Activated T-cell treated with anti-CD3 and anti-CD28 coated beads, Interleukin-2, amount 50 U/mL, for 72 hours (primary cell): Measurements from ENCODE around the gene ARHGEF19. TPM values are rescaled to one million over a fixed set of nuclear protein-coding genes. Genes with fewer than 3 reads are reported as not detected.
"Not testable (repeated sequence)": the region's sequence is repeated elsewhere in the genome, so short reads cannot be mapped to it uniquely, and the experiment has no call there.

Experiments used
- ATAC-seq, 2 donors: fragments of 150-1000 bp; cut with Tn5 transposase; replicated peaks in 1 of 2; 2 replicates each; pipeline ENCODE4 v1.10.0; 2021; ENCODE audit warnings: moderate library complexity in 2 of 2, mild to moderate bottlenecking in 1 of 2
- DNase-seq, 2 donors: peaks; one replicate each; pipeline ENCODE4 v3.0.0; 2021 to 2022; ENCODE audit warnings: mixed read lengths in 1 of 2
- H3K27ac Mint-ChIP-seq: one replicate; pipeline ENCODE4 v1.8.0; 2022; ENCODE audit warnings: mild to moderate bottlenecking, moderate library complexity, mixed read lengths
- H3K27me3 Mint-ChIP-seq: one replicate; pipeline ENCODE4 v1.8.0; 2022; ENCODE audit warnings: low read depth, mixed read lengths
- H3K36me3 Mint-ChIP-seq, 2 donors: one replicate each; pipeline ENCODE4 v1.8.0; 2022; ENCODE audit warnings: mixed read lengths in 2 of 2, mild to moderate bottlenecking in 1 of 2; ENCODE audit not compliant: insufficient read depth in 2 of 2
- H3K4me1 Mint-ChIP-seq: one replicate; pipeline ENCODE4 v1.8.0; 2022; ENCODE audit warnings: low read depth, mixed read lengths
- H3K4me3 Mint-ChIP-seq, 2 donors: one replicate each; pipeline ENCODE4 v1.8.0; 2022; ENCODE audit warnings: mild to moderate bottlenecking in 2 of 2, mixed read lengths in 2 of 2, moderate library complexity in 2 of 2
- H3K9me3 Mint-ChIP-seq, 2 donors: one replicate each; pipeline ENCODE4 v1.8.0; 2022; ENCODE audit warnings: mixed read lengths in 2 of 2
- total RNA-seq, 2 donors: library from RNA; stranded (reverse); gene quantifications; one replicate each; pipeline ENCODE4 v1.2.3, GENCODE V29; 2022

ARHGEF19 gene
- 1 to 10 TPM; 7.0 to 9.9 TPM for total RNA-seq

DNA sequence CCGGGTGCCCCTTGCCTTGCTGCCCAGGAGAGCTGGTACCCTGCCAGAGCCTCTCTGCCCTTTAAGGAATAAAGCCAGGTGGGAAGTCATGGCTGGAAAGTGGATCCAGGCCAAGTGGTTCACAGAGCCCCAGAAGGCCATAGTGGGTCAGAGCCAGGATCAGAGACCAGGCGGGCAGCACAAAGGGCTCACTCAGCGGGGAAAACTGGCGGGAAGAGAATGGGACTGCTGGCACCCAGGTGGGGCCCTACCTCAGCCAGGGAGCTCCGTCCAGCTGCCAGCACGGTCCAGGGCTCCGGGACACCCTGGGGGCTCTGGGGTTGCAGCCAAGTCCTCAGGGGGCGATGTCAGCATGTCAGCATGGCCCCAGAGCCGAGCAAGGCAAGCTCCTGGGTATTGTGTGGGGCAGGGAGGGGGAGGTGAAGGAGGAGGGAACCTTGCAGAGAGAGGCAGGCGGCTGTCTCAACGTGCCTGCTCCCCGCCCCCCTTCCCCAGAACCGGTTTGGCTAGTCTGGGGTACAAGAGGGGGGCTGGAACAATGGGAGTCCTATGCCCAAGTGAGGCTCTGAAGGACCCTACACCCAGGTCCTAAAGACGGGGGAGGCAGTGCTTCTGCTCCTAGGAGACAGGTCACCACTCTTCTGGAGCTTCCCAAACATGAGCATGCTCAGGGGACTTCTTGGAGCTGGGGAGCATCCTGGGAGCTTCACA, at the start of gene ARHGEF19:
Gene ARHGEF19, minus strand, starts transcription at position 402 of the 711 bp plus-strand sequence. CDS start 3,598 bp downstream, outside the sequence.
- Mint-ChIP-seq H3K27ac (no peak within 1 kb of the TSS), H3K4me3 (no peak within 1 kb of the TSS), H3K9me3 (no peaks in the 10 kb centered on the region), H3K36me3 (no peaks in the 10 kb centered on the region), H3K27me3 (no peaks in the 10 kb centered on the region), H3K4me1 (peaks cover 16% of the 10 kb centered on the region)
- ATAC-seq (no peak), DNase-seq (no peak)

DNA sequence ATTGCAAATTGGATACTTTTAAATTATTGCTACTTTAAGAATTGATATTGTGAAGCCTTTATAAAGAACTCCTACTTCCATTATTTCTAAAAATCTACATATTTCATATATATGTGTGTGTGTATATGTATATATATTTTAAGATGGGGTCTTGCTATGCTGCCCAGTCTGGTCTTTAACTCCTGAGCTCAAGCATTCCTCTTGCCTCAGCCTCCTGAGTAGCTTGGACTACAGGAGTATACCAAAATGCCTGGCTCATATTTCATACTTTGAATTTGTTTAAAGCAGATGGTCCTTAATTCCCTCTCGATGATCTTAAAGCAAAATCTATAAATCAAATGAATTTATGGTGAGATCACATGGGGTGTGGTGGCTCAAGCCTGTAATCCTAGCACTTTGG, 49.6 kb upstream of the ARHGEF19 start:
- peaks cover 6% of the 10 kb centered on the region for H3K4me1 Mint-ChIP-seq
- no peak overlapping the region for H3K27ac Mint-ChIP-seq
- H3K4me3 Mint-ChIP-seq = no peak overlapping the region
- H3K27me3 Mint-ChIP-seq = no peaks in the 10 kb centered on the region
- no peaks in the 10 kb centered on the region for H3K9me3 Mint-ChIP-seq
- no peaks in the 10 kb centered on the region for H3K36me3 Mint-ChIP-seq
- DNase-seq (no peak), ATAC-seq (no peak)

DNA sequence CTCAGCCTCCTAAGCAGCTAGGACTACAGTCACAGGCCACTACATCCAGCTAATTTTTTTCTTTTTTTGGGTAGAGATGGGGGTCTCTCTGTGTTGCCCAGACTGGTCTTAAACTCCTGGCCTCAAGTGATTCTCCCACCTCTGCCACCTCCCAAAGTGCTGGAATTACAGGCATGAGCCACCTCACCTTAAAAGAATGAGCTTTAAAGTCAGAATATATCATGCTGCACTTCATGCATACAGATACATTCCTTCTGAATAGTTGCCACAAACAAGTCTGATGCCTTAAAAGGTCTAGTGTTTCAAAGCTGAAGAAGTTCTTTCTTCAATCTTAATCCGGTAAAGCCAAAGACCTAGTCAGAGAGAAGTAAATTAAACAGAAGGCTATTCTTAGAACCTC, 48.4 kb upstream of the ARHGEF19 start:
- Mint-ChIP-seq H3K9me3 (no peaks in the 10 kb centered on the region), H3K36me3 (peaks cover 0 to 2% of the 10 kb centered on the region in 2 donors), H3K27me3 (no peaks in the 10 kb centered on the region), H3K27ac (no peak overlapping the region), H3K4me1 (no peaks in the 10 kb centered on the region), H3K4me3 (no peak overlapping the region)
- DNase-seq = no peak
- ATAC-seq = no peak

DNA sequence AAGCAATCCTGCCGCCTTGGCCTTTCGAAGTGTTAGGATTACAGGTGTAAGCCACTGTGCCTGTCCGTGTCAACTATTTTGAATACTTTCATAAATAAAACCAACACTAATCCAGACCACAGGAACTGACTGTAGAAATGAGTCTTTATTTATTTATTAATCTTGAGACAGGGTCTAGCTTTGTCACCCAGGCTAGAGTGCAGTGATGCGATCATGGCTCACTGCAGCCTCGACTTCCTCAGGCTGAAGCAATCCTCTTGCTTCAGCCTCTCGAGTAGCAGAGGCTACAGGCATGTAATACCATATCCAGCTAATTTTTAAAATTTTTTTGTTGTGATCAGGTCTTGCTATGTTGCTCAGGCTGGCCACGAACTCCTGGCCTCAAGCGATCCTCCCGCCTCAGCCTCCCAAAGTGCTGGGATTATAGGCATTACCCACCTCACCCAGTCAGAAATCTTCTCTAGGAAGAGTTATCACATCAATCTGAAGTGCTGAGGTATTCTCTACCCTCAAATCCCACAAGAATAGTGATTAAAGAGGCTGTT, 46.2 kb upstream of the ARHGEF19 start:
- Mint-ChIP-seq H3K9me3 (no peaks in the 10 kb centered on the region), H3K4me1 (no peaks in the 10 kb centered on the region), H3K4me3 (no peak overlapping the region), H3K27ac (no peak overlapping the region), H3K36me3 (peaks cover 0 to 2% of the 10 kb centered on the region in 2 donors), H3K27me3 (no peaks in the 10 kb centered on the region)
- no peak for DNase-seq
- no peak for ATAC-seq

DNA sequence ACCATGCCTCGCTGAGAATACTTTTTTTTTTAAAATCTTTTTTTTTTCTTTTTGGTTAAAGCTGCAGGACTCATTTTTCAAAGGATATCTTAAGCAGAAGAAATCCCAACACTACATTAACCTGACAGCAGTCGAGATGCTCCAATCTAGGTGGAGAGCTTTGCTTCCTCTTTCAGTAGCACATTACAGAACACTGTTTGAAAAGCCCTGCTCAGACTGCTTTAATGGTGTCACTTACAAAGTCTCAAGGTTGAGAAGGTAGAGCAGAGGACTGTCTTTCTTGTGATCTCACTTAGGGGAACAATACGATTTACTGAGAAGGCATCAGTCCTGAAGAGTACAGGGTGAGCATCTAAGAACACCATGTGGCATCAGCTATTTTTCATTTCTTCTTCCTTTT, 45.5 kb upstream of the ARHGEF19 start:
- no peak overlapping the region for H3K4me3 Mint-ChIP-seq
- DNase-seq (no peak), ATAC-seq (no peak)
- H3K9me3 Mint-ChIP-seq = no peaks in the 10 kb centered on the region
- no peaks in the 10 kb centered on the region for H3K27me3 Mint-ChIP-seq
- no peaks in the 10 kb centered on the region for H3K4me1 Mint-ChIP-seq
- no peak overlapping the region for H3K27ac Mint-ChIP-seq
- peaks cover 0 to 2% of the 10 kb centered on the region in 2 donors for H3K36me3 Mint-ChIP-seq

DNA sequence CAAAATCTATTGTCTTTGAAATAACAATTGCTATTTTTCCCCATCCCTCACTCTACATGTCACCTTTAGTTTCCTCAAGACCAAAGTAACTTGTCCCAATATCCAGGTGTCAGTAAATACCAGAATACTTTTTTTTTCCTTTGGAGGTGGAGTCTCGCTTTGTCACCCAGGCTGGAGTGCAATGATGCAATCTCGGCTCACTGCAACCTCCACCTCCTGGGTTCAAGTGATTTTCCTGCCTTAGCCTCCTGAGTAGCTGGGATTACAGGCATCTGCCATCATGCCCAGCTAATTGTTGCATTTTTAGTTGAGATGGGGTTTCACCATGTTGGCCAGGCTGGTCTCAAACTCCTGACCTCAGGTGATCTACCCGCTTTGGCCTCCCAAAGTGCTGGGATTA, 45.1 kb upstream of the ARHGEF19 start:
- not testable (repeated sequence) for H3K4me3 Mint-ChIP-seq, DNase-seq, H3K36me3 Mint-ChIP-seq, ATAC-seq, H3K27me3 Mint-ChIP-seq, H3K9me3 Mint-ChIP-seq, H3K4me1 Mint-ChIP-seq
- H3K27ac Mint-ChIP-seq = peak overlapping the region; percentile 54

DNA sequence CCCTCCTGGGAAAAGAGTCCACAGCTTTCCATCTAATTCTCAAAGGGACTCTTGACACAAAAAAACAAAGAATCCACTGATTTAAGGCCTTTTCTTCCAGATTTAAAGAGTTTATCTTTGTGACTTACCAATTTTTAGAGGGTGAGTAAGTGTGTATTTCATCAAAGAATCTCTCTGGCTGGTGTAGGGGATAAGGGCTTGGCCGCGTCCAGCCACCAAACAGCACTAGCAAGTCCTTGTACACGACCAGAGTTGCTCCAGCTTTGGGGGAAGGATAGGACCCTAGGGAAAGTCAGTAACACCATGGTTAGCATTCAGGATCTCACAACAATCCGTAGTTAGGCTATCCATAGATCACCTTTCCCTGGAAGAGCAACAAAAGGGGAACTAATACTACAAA, 44.0 kb upstream of the ARHGEF19 start:
- no peaks in the 10 kb centered on the region for H3K4me1 Mint-ChIP-seq
- peaks cover 0 to 2% of the 10 kb centered on the region in 2 donors for H3K36me3 Mint-ChIP-seq
- DNase-seq (no peak), ATAC-seq (no peak)
- no peaks in the 10 kb centered on the region for H3K27me3 Mint-ChIP-seq
- no peak overlapping the region for H3K4me3 Mint-ChIP-seq
- no peaks in the 10 kb centered on the region for H3K9me3 Mint-ChIP-seq
- peak overlapping the region; percentile 36 for H3K27ac Mint-ChIP-seq

DNA sequence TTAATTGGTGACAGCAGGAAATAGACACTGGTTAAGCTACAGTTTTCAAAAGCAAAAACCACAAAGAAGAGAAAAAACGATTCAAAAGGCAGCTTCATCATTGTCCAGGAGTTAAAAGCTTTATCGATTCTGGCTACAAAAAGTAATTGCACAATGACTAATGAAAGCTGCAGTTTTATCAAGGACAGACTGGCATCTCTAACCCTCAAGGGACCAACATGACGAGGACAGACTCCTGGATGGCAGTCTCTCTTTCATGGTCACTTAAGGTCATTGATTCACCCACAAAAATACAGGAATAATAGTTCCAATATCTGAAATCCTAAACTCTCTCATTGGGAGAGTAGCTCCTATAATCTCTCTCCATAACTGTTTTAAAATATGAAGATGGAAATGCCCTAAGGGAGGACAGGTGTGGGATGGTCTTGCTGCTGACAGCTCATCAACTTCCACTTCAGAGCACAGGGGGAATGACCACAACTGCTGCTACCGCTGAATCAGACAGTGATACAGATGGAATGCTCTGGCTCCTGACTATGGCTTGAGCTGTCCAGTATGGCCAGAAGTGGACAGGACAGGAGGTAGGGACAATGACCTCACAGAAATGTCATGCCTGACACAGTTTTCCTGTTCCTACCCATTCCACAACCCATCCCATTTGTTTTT, 41.9 kb upstream of the ARHGEF19 start:
- no peaks in the 10 kb centered on the region for H3K9me3 Mint-ChIP-seq
- H3K27me3 Mint-ChIP-seq = no peaks in the 10 kb centered on the region
- peaks cover 0 to 2% of the 10 kb centered on the region in 2 donors for H3K36me3 Mint-ChIP-seq
- DNase-seq = no peak
- peak overlapping the region; percentile 36 for H3K27ac Mint-ChIP-seq
- ATAC-seq = no peak
- peaks cover 8% of the 10 kb centered on the region for H3K4me1 Mint-ChIP-seq
- no peak overlapping the region for H3K4me3 Mint-ChIP-seq

DNA sequence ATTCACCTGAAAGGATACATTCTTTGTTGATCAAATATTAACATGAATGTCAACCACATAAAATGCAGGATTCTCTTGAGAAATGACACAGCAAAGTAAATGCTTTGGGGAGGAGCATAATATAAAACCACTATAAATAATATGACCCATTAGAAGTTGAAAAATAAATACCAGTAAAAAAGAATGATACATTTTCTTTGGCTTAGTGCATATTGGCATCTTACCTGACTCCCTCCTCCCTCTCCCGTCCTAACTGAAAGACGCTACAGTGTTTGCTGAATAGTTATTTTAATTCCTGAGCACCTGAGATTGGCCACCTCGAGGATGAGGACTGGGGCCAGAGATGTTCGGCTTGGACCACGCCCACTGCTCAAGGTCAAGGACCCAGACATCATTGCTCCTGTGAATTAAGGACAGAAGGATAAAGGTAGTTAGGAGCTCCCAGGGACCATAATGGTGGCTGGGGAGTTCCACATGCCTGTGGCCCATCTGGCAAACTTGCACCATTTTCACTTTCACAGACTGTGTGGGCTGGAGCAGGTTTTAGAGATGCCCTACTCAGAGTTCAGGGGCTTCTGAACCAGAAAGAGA, 41.0 kb upstream of the ARHGEF19 start:
- H3K9me3 Mint-ChIP-seq = no peaks in the 10 kb centered on the region
- no peak overlapping the region for H3K27ac Mint-ChIP-seq
- no peaks in the 10 kb centered on the region for H3K27me3 Mint-ChIP-seq
- ATAC-seq (no peak), DNase-seq (no peak)
- peaks cover 17% of the 10 kb centered on the region for H3K4me1 Mint-ChIP-seq
- H3K36me3 Mint-ChIP-seq = peaks cover 0 to 2% of the 10 kb centered on the region in 2 donors
- no peak overlapping the region for H3K4me3 Mint-ChIP-seq

DNA sequence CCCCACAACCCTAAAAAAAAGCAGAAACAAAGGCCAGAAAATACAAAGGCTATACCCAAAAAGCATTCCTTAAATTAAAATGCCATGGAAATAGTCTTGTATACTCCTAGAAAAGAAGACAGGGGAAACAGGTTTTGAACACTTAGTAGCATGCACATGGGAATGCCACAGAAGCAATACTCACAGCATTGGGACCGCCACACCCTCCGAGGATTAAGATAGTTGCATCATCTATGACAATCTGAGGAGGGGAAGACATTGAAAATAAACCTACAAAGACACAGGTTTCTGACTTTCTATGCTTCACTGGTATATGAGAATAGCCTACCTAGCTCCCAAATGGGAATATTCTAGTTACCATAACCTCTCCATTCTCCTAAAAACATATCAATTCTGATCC, 40.5 kb upstream of the ARHGEF19 start:
- Mint-ChIP-seq H3K9me3 (no peaks in the 10 kb centered on the region), H3K27ac (no peak overlapping the region)

DNA sequence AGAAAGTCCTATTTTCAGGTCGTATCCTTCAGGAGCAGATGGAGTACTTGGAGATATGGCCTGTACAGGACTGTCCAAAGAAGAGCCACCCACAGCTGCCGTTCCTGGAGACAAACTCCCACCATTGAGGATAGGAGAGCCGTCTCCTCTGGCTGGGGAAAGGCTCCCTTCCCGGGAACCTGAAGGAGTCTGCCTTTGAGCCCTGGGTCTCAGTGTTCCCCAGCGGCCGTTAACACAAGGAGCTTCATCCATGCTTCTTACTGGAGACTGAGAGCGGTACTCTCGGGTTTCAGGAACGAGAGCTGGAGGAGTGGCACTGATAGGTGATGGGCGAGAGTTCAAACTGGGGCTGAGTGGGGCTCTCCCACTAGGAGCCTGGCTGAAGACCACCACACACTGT, 38.9 kb upstream of the ARHGEF19 start:
- Mint-ChIP-seq H3K27me3 (no peaks in the 10 kb centered on the region), H3K4me1 (peaks cover 19% of the 10 kb centered on the region), H3K9me3 (no peaks in the 10 kb centered on the region), H3K36me3 (peaks cover 0 to under 1% of the 10 kb centered on the region in 2 donors), H3K4me3 (no peak overlapping the region), H3K27ac (no peak overlapping the region)
- DNase-seq (no peak), ATAC-seq (no peak)

More for the DNA sequence above, 40.5 kb upstream of the ARHGEF19 start:
- H3K4me1 Mint-ChIP-seq = peaks cover 19% of the 10 kb centered on the region
- peaks cover 0 to 2% of the 10 kb centered on the region in 2 donors for H3K36me3 Mint-ChIP-seq
- ATAC-seq = no peak
- H3K27me3 Mint-ChIP-seq = no peaks in the 10 kb centered on the region
- DNase-seq = no peak
- H3K4me3 Mint-ChIP-seq = no peak overlapping the region

DNA sequence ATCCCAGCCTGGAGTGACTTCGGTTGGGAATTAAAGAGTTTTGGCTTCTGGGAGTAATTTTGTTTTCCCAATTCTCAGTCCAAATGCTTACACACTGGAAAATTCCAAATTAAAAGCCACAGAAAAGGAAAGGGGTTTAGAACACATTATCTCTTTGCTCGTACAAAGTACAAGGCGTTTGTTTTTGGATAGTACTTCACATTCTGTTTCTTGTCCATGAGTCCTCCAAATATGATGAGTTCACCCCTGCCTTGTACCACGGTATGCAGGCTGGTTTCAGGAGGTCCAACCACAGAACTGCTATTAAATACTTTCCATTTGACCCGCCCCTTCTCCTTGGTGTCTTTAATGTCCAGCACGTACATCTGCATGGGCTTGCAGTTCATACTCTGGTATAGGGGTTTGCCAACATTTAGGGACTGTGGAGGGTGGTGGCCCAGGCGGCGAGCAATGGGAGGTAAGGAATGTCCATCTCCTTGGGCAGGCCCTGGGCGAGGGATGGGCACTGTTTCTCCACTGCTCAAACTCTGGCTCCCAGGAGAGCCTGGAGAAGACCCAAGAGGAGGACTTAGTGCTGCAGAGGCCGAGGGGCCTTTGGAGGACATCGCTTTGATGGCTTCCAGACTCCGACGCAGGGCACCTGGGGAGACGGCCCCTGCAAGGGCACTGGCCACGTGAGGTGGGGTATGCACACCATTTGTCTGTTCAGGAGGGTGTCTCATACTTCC, 38.2 kb upstream of the ARHGEF19 start:
- no peak for ATAC-seq
- H3K4me3 Mint-ChIP-seq = no peak overlapping the region
- peaks cover 19% of the 10 kb centered on the region for H3K4me1 Mint-ChIP-seq
- H3K27me3 Mint-ChIP-seq = no peaks in the 10 kb centered on the region
- H3K9me3 Mint-ChIP-seq = no peaks in the 10 kb centered on the region
- H3K36me3 Mint-ChIP-seq = no peaks in the 10 kb centered on the region
- H3K27ac Mint-ChIP-seq = no peak overlapping the region
- no peak for DNase-seq
